BJ (cell line): ENCODE measurements around the gene ZNF503. TPM values are rescaled to one million over a fixed set of nuclear protein-coding genes. Genes with fewer than 3 reads are reported as not detected.

Experiments
- CTCF ChIA-PET: fragments of 350-600 bp; formaldehyde crosslinking; extraction: SDS; loops from one replicate; lab custom pipeline; 2021; ENCODE audit warnings: antibody characterized with exemption, inconsistent platforms; lab: Yijun Ruan, JAX
- POLR2A ChIA-PET: fragments of 300-600 bp; sonication (Branson Sonifier 250); formaldehyde crosslinking; extraction: SDS; loops from one replicate; lab custom pipeline; 2021; ENCODE audit warnings: antibody characterized with exemption; lab: Charles Lee
- DNase-seq: peaks from one replicate; pipeline ENCODE4 v3.0.0-alpha.2; 2011; ENCODE audit warnings: low read depth
- H3K27me3 ChIP-seq: 2 replicates; pipeline ENCODE4 v1.6.0; 2011; ENCODE audit warnings: low read length; ENCODE audit not compliant: control insufficient read depth, insufficient read depth
- H3K36me3 ChIP-seq: 2 replicates; pipeline ENCODE4 v1.5.1; 2011; ENCODE audit warnings: low read length; ENCODE audit not compliant: control insufficient read depth, insufficient read depth
- H3K4me3 ChIP-seq: 2 replicates; pipeline ENCODE4 v1.5.1; 2011; ENCODE audit warnings: low read depth, mild to moderate bottlenecking, control low read depth, low read length
- CTCF ChIP-seq: IDR thresholded peaks from 2 replicates; pipeline ENCODE4 v1.5.1; 2011; ENCODE audit warnings: low read depth, mild to moderate bottlenecking, control low read depth, inconsistent platforms, low read length, moderate library complexity; ENCODE audit not compliant: insufficient read depth
- polyA plus RNA-seq: library from polyadenylated mRNA; depleted of rRNA; stranded (reverse); fragments of >200 nt; gene quantifications from 2 replicates; pipeline ENCODE4 v1.2.3, GENCODE V29; 2011

The ZNF503 gene
- polyA plus RNA-seq, 1 experiment: 0.45 TPM

GRCh38 chr10:75407224-75407712 lies 5.7 kb upstream of the ZNF503 start:
- DNase-seq: no peak
- Histone ChIP-seq H3K36me3 (no peaks in the 10 kb centered on the region), H3K27me3 (peaks cover 11% of the 10 kb centered on the region), H3K4me3 (no peak overlapping the region)
- ChIA-PET CTCF (no interaction called here), POLR2A (no interaction called here)
- TF ChIP-seq CTCF: no peak

- CTCF ChIA-PET: interaction anchor here (1.1 kb wide), 1 partner anchor 1140 kb away, joined by 3 read pairs; no protein-coding TSS in a partner anchor
- no peaks in the 10 kb centered on the region for H3K36me3 ChIP-seq
- TF ChIP-seq CTCF: no peak
- no peak for DNase-seq
- H3K27me3 ChIP-seq: peaks cover 11% of the 10 kb centered on the region
- H3K4me3 ChIP-seq: no peak overlapping the region
- POLR2A ChIA-PET: no interaction called here
Measured at GRCh38 chr10:75406462-75407223, 5.1 kb upstream of the ZNF503 start.

- ChIA-PET CTCF (interaction anchor here (1.1 kb wide), 1 partner anchor 1141 kb away, joined by 3 read pairs; no protein-coding TSS in a partner anchor), POLR2A (no interaction called here)
- Histone ChIP-seq H3K36me3 (no peaks in the 10 kb centered on the region), H3K27me3 (peaks cover 9% of the 10 kb centered on the region), H3K4me3 (no peak overlapping the region)
- TF ChIP-seq CTCF: no peak
- DNase-seq: no peak
Measured at GRCh38 chr10:75405598-75406461, 4.3 kb upstream of the ZNF503 start.

GRCh38 chr10:75404815-75405597 lies 3.4 kb upstream of the ZNF503 start:
- Histone ChIP-seq H3K27me3 (peaks cover 5% of the 10 kb centered on the region), H3K36me3 (no peaks in the 10 kb centered on the region), H3K4me3 (no peak overlapping the region)
- no peak for DNase-seq
- TF ChIP-seq CTCF: no peak
- ChIA-PET POLR2A (no interaction called here), CTCF (interaction anchor here (1.1 kb wide), 1 partner anchor 1142 kb away, joined by 3 read pairs; no protein-coding TSS in a partner anchor)
